HEK293 (cell line): ENCODE results near the gene KLHL20.
"Not testable (repeated sequence)": the region's sequence is repeated elsewhere in the genome, so short reads cannot be mapped to it uniquely, and the experiment has no call there.

Experiments
- CTCF ChIA-PET: fragments of 350-600 bp; formaldehyde crosslinking; extraction: SDS; loops from one replicate; lab custom pipeline; 2021; ENCODE audit warnings: antibody characterized with exemption; lab: Yijun Ruan, JAX
- POLR2A ChIA-PET: fragments of 300-600 bp; formaldehyde crosslinking; extraction: SDS; loops from one replicate; lab custom pipeline; 2020; ENCODE audit warnings: antibody characterized with exemption, inconsistent platforms; lab: Yijun Ruan, JAX
- H3K27ac ChIP-seq: fragments of 200-500 bp; sonication (Bioruptor generic); 2 replicates; pipeline ENCODE4 v1.5.1; 2014; ENCODE audit warnings: low read depth, low read length, control low read depth, inconsistent platforms; ENCODE audit errors: extremely low read depth
- H3K36me3 ChIP-seq, 2 experiments: fragments of 200-500 bp in 1 of 2; sonication (Bioruptor generic) in 1 of 2; 1 replicate in 1 of 2; 2 replicates in 1 of 2; pipeline ENCODE4 v1.5.1; 2014 to 2017; ENCODE audit warnings: inconsistent platforms in 2 of 2, low read length in 2 of 2; ENCODE audit not compliant: control insufficient read depth in 2 of 2, insufficient read depth in 1 of 2
- H3K4me1 ChIP-seq: fragments of 200-500 bp; sonication (Bioruptor generic); 2 replicates; pipeline ENCODE4 v1.5.1; 2014; ENCODE audit warnings: mild to moderate bottlenecking, low read length, inconsistent platforms; ENCODE audit not compliant: control insufficient read depth, insufficient read depth
- H3K4me3 ChIP-seq: 2 replicates; pipeline ENCODE4 v1.5.1; 2011; ENCODE audit warnings: low read depth, mild to moderate bottlenecking, control low read depth, low read length, moderate library complexity
- H3K9me3 ChIP-seq: fragments of 200-500 bp; sonication (Bioruptor generic); 2 replicates; pipeline ENCODE4 v1.5.1; 2014; ENCODE audit warnings: low read depth, low read length, inconsistent platforms; ENCODE audit not compliant: control insufficient read depth, insufficient read depth
- BCL11A ChIP-seq: fragments of 450-650 bp; formaldehyde crosslinking; IDR thresholded peaks from 2 replicates; pipeline ENCODE4 v1.5.1; 2016; ENCODE audit warnings: low read depth, missing biosample characterization, missing genetic modification characterization
- HOXC10 ChIP-seq: sonication (generic); formaldehyde crosslinking; IDR thresholded peaks from 2 replicates; pipeline ENCODE4 v1.8.1; 2023; ENCODE audit warnings: mild to moderate bottlenecking, missing genetic modification reagents
- OSR2 ChIP-seq: fragments of 450-650 bp; formaldehyde crosslinking; IDR thresholded peaks from 2 replicates; pipeline ENCODE4 v1.5.1; 2016; ENCODE audit warnings: missing biosample characterization, missing genetic modification characterization
- SETDB1 ChIP-seq: IDR thresholded peaks from one replicate; pipeline ENCODE4 v1.6.1; 2017; ENCODE audit warnings: mild to moderate bottlenecking, low read length, moderate library complexity, mixed read lengths; ENCODE audit not compliant: insufficient read length
- SP2 ChIP-seq: fragments of 450-650 bp; formaldehyde crosslinking; IDR thresholded peaks from 2 replicates; pipeline ENCODE4 v1.5.1; 2016; ENCODE audit warnings: missing biosample characterization, missing genetic modification characterization
- ZFP41 ChIP-seq: fragments of 450-650 bp; formaldehyde crosslinking; IDR thresholded peaks from 2 replicates; pipeline ENCODE4 v1.5.1; 2016; ENCODE audit warnings: missing biosample characterization, missing genetic modification characterization, borderline replicate concordance
- ZNF140 ChIP-seq: fragments of 450-650 bp; formaldehyde crosslinking; IDR thresholded peaks from 2 replicates; pipeline ENCODE4 v1.5.1; 2016; ENCODE audit warnings: missing biosample characterization, missing genetic modification characterization
- ZNF146 ChIP-seq: fragments of 450-650 bp; formaldehyde crosslinking; IDR thresholded peaks from 2 replicates; pipeline ENCODE4 v1.5.1; 2016; ENCODE audit warnings: missing biosample characterization, missing genetic modification characterization
- ZNF324 ChIP-seq: fragments of 450-650 bp; formaldehyde crosslinking; IDR thresholded peaks from 2 replicates; pipeline ENCODE4 v1.5.1; 2016; ENCODE audit warnings: missing biosample characterization, missing genetic modification characterization
- ZNF341 ChIP-seq: fragments of 450-650 bp; formaldehyde crosslinking; IDR thresholded peaks from 2 replicates; pipeline ENCODE4; 2016; ENCODE audit warnings: low read depth, missing biosample characterization, missing genetic modification characterization
- ZNF510 ChIP-seq: fragments of 450-650 bp; formaldehyde crosslinking; IDR thresholded peaks from 2 replicates; pipeline ENCODE4 v1.5.1; 2018; ENCODE audit warnings: mild to moderate bottlenecking, missing genetic modification characterization, missing biosample characterization; ENCODE audit not compliant: insufficient replicate concordance
- ZNF530 ChIP-seq: fragments of 450-650 bp; formaldehyde crosslinking; IDR thresholded peaks from 2 replicates; pipeline ENCODE4 v1.5.1; 2016; ENCODE audit warnings: low read depth, missing biosample characterization, missing genetic modification characterization
- ZNF629 ChIP-seq: fragments of 450-650 bp; formaldehyde crosslinking; IDR thresholded peaks from 2 replicates; pipeline ENCODE4 v1.5.1; 2017; ENCODE audit warnings: missing biosample characterization, missing genetic modification characterization
- ZNF654 ChIP-seq: fragments of 450-650 bp; formaldehyde crosslinking; IDR thresholded peaks from 2 replicates; pipeline ENCODE4 v1.5.1; 2016; ENCODE audit warnings: low read depth, missing biosample characterization, missing genetic modification characterization
- ZNF664 ChIP-seq: fragments of 450-650 bp; formaldehyde crosslinking; IDR thresholded peaks from 2 replicates; pipeline ENCODE4 v1.5.1; 2016; ENCODE audit warnings: missing biosample characterization, missing genetic modification characterization
- ZXDB ChIP-seq: fragments of 450-650 bp; formaldehyde crosslinking; IDR thresholded peaks from 2 replicates; pipeline ENCODE4 v1.5.1; 2016; ENCODE audit warnings: missing biosample characterization, missing genetic modification characterization
- TF ChIP-seq, protein P1 (sequence below): fragments of 450-650 bp; formaldehyde crosslinking; IDR thresholded peaks from 2 replicates; pipeline ENCODE4 v1.5.1; 2016; ENCODE audit warnings: missing biosample characterization, missing genetic modification characterization
- TF ChIP-seq, protein P2 (sequence below): fragments of 450-650 bp; formaldehyde crosslinking; IDR thresholded peaks from 2 replicates; pipeline ENCODE4 v1.5.1; 2016; ENCODE audit warnings: missing biosample characterization, missing genetic modification characterization
- TF ChIP-seq, protein P3 (sequence below): fragments of 450-650 bp; formaldehyde crosslinking; IDR thresholded peaks from 2 replicates; pipeline ENCODE4 v1.5.1; 2016; ENCODE audit warnings: missing biosample characterization, missing genetic modification characterization
- TF ChIP-seq, protein P4 (sequence below): fragments of 450-650 bp; formaldehyde crosslinking; IDR thresholded peaks from 2 replicates; pipeline ENCODE4 v1.5.1; 2017; ENCODE audit warnings: missing biosample characterization, missing genetic modification characterization

KLHL20 gene

DNA sequence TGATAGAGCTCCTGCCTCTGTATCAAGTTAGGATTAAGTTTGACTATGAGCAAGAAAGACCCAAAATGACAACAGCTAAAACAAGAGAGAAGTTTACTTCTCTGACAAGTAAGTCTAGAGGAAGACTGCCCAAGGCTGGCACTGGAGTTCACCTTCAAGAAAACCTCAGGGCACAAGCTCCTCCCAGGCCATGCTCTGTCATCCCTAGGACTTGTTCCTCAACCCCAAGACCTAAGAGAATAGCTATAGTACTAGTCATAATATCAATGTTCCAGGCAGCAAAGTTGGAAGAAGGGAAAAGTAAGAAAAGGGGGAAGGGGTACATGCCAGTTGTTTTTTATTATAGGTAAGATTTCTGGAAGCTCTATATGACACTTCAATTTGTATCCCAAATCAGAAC lies 83.3 kb downstream of the KLHL20 start:
- CTCF ChIA-PET = interaction anchor here (0.5 to 1.0 kb wide), 2 partner anchors 245 to 366 kb away, joined by 3 read pairs; no protein-coding TSS in a partner anchor

DNA sequence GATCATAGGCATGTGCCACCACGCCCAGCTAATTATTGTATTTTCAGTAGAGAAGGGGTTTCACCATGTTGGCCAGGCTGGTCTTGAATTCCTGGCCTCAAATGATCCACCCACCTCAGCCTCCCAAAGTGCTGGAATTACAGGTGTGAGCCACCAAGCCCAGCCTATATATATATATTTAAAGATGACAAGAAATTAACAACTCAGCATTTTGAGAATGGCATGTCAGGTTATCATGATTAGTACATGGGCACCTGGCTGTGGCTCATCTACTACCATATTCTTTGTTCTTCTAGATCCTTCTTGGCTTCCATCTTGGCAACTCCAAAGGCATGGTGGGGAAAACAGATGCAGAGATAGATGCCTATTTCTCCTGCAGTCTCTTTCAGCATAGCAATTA lies 85.2 kb downstream of the KLHL20 start:
- POLR2A ChIA-PET, H3K9me3 ChIP-seq, H3K4me3 ChIP-seq, CTCF ChIA-PET, H3K4me1 ChIP-seq, H3K27ac ChIP-seq: not testable (repeated sequence)
- H3K36me3 ChIP-seq = peaks cover 45 to 61% of the 10 kb centered on the region in 2 experiments

More for the DNA sequence above, 83.3 kb downstream of the KLHL20 start:
- H3K9me3 ChIP-seq = no peaks in the 10 kb centered on the region; the same call in 1 of the 2 replicates
- POLR2A ChIA-PET = no interaction called here
- H3K27ac ChIP-seq = no peak overlapping the region
- H3K36me3 ChIP-seq = peaks cover 36 to 45% of the 10 kb centered on the region in 2 experiments
- no peak overlapping the region for H3K4me3 ChIP-seq
- no peaks in the 10 kb centered on the region for H3K4me1 ChIP-seq
- TF ChIP-seq ZNF664 (no peak), ZNF146 (tag by site-specific recombination) (no peak), ZNF530 (no peak), SETDB1 (no peak), ZFP41 (no peak), ZNF654 (tag by site-specific recombination) (no peak), HOXC10 (CRISPR knock-in tag) (no peak), ZNF629 (tag by site-specific recombination) (no peak), SP2 (tag by site-specific recombination) (no peak), ZXDB (tag by site-specific recombination) (no peak), ZNF324 (tag by site-specific recombination) (no peak), ZNF510 (no peak), ZNF341 (tag by site-specific recombination) (no peak), OSR2 (tag by site-specific recombination) (no peak), BCL11A (no peak), ZNF140 (tag by site-specific recombination) (no peak)
- TF ChIP-seq, protein P1, sequence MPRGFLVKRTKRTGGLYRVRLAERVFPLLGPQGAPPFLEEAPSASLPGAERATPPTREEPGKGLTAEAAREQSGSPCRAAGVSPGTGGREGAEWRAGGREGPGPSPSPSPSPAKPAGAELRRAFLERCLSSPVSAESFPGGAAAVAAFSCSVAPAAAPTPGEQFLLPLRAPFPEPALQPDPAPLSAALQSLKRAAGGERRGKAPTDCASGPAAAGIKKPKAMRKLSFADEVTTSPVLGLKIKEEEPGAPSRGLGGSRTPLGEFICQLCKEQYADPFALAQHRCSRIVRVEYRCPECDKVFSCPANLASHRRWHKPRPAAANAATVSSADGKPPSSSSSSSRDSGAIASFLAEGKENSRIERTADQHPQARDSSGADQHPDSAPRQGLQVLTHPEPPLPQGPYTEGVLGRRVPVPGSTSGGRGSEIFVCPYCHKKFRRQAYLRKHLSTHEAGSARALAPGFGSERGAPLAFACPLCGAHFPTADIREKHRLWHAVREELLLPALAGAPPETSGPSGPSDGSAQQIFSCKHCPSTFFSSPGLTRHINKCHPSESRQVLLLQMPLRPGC (tag by site-specific recombination) = no peak
- TF ChIP-seq, protein P2, sequence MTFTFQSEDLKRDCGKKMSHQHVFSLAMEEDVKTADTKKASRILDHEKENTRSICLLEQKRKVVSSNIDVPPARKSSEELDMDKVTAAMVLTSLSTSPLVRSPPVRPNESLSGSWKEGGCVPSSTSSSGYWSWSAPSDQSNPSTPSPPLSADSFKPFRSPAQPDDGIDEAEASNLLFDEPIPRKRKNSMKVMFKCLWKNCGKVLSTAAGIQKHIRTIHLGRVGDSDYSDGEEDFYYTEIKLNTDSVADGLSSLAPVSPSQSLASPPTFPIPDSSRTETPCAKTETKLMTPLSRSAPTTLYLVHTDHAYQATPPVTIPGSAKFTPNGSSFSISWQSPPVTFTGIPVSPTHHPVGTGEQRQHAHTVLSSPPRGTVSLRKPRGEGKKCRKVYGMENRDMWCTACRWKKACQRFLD (tag by site-specific recombination) = no peak
- TF ChIP-seq, protein P3, sequence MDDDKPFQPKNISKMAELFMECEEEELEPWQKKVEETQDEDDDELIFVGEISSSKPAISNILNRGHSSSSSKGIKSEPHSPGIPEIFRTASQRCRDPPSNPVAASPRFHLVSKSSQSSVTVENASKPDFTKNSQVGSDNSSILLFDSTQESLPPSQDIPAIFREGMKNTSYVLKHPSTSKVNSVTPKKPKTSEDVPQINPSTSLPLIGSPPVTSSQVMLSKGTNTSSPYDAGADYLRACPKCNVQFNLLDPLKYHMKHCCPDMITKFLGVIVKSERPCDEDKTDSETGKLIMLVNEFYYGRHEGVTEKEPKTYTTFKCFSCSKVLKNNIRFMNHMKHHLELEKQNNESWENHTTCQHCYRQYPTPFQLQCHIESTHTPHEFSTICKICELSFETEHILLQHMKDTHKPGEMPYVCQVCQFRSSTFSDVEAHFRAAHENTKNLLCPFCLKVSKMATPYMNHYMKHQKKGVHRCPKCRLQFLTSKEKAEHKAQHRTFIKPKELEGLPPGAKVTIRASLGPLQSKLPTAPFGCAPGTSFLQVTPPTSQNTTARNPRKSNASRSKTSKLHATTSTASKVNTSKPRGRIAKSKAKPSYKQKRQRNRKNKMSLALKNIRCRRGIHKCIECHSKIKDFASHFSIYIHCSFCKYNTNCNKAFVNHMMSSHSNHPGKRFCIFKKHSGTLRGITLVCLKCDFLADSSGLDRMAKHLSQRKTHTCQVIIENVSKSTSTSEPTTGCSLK (tag by site-specific recombination) = no peak
- TF ChIP-seq, protein P4, sequence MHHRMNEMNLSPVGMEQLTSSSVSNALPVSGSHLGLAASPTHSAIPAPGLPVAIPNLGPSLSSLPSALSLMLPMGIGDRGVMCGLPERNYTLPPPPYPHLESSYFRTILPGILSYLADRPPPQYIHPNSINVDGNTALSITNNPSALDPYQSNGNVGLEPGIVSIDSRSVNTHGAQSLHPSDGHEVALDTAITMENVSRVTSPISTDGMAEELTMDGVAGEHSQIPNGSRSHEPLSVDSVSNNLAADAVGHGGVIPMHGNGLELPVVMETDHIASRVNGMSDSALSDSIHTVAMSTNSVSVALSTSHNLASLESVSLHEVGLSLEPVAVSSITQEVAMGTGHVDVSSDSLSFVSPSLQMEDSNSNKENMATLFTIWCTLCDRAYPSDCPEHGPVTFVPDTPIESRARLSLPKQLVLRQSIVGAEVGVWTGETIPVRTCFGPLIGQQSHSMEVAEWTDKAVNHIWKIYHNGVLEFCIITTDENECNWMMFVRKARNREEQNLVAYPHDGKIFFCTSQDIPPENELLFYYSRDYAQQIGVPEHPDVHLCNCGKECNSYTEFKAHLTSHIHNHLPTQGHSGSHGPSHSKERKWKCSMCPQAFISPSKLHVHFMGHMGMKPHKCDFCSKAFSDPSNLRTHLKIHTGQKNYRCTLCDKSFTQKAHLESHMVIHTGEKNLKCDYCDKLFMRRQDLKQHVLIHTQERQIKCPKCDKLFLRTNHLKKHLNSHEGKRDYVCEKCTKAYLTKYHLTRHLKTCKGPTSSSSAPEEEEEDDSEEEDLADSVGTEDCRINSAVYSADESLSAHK = no peak
